Mesodermal cell (in vitro differentiated cells): ENCODE data around the gene AQP12B.

Source experiments
- H3K27ac ChIP-seq: 2 replicates; pipeline ENCODE4 v1.7.0; 2013; ENCODE audit warnings: mild to moderate bottlenecking, low read depth, low read length, moderate library complexity; ENCODE audit not compliant: severe bottlenecking
- H3K36me3 ChIP-seq: 2 replicates; pipeline ENCODE4 v1.7.1; 2013; ENCODE audit warnings: mild to moderate bottlenecking, low read length, moderate library complexity; ENCODE audit not compliant: control insufficient read depth, insufficient read depth
- H3K4me1 ChIP-seq: one replicate; pipeline ENCODE4 v1.7.1; 2013; ENCODE audit warnings: mild to moderate bottlenecking, low read length; ENCODE audit not compliant: insufficient read depth, control insufficient read depth, poor library complexity, severe bottlenecking
- H3K4me3 ChIP-seq: 2 replicates; pipeline ENCODE4 v1.7.0; 2013; ENCODE audit warnings: low read length, control low read depth, mild to moderate bottlenecking; ENCODE audit not compliant: insufficient read depth, poor library complexity, severe bottlenecking; ENCODE audit errors: extremely low read depth
- H3K9me3 ChIP-seq: 2 replicates; pipeline ENCODE4 v1.7.1; 2013; ENCODE audit warnings: mild to moderate bottlenecking, low read length, moderate library complexity; ENCODE audit not compliant: control insufficient read depth
- WGBS, 2 experiments: methylation state at CpG; one replicate each; pipeline ENCODE4 v1.1.5; 2013; ENCODE audit warnings: missing lambda C conversion rate in 2 of 2; ENCODE audit not compliant: insufficient coverage in 2 of 2; 5-methylcytosine and 5-hydroxymethylcytosine counted together

The AQP12B gene

DNA sequence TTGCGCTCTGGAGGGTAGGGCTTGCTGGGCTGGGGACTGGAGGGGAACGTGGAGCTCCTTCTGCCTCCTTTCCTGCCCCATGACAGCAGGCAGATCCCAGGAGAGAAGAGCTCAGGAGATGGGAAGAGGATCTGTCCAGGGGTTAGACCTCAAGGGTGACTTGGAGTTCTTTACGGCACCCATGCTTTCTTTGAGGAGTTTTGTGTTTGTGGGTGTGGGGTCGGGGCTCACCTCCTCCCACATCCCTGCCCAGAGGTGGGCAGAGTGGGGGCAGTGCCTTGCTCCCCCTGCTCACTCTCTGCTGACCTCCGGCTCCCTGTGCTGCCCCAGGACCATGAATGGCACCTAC lies 53.1 kb downstream of the AQP12B start:
- WGBS, 2 experiments = 83 to 87% methylated on average over 3 to 4 of the region's 5 CpGs
- H3K4me1 ChIP-seq = peaks cover 2% of the 10 kb centered on the region

DNA sequence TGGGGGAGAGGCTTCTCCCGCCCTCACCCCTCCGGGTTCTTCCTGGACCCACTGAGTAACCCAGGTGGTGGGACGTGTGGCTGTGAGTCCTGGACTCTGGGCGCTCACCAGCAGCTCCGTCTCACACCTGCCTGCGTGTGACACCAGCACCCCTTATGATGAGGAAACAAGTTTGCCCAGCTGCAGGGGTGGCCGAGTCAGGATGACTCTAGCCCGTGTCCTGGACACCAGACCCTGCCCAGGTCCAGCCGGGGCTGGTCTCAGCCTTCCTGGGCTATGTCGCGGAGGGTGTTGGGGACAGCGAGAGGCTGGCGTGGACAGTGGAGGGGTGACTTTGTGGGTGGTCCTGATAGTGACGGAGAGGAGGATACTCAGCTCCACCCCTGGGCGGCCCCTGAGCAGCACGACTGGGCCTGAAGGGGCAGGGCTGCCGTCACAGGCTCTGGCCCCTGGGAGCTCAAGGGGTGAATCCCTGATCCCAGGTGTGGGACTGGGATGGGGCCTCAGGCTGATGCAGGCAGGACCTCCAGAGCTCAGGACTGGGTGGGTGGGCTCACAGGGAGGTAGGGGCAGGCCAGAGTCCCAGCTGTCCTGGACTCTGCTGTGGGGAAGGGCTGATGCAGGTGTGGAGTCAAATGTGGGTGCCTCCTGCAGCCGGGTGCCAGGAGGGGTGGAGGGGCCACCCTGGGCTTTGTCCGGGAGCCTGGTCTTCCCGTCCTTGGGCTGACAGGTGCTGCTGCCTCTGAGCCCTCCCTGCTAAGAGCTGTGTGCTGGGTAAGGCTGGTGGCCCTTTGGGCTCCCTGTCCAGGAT lies 53.7 kb downstream of the AQP12B start:
- Histone ChIP-seq H3K4me1 (peaks cover 2% of the 10 kb centered on the region), H3K36me3 (no peaks in the 10 kb centered on the region), H3K4me3 (no peak overlapping the region), H3K27ac (no peak overlapping the region), H3K9me3 (peaks cover 21% of the 10 kb centered on the region)
- WGBS, 2 experiments = 71 to 77% methylated on average over 9 to 20 of the region's 20 CpGs

More for the DNA sequence above, 53.1 kb downstream of the AQP12B start:
- Histone ChIP-seq H3K4me3 (no peak overlapping the region), H3K9me3 (peaks cover 27% of the 10 kb centered on the region), H3K27ac (no peak overlapping the region), H3K36me3 (no peaks in the 10 kb centered on the region)

DNA sequence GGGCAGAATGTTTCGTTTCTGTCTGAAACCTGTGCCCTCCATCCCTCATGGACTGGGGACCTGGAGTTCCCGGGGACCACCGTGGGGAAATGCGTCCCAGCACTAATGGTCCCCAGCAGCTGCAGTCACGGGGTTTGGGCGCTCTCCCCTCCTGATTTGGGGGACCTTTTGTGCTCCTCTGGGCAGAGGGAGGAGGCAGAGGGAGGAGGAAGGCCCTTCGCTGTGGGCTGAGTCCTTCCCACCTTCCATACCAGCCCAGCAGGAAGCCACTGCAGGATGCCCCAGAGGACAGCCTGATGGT lies 54.2 kb downstream of the AQP12B start:
- Histone ChIP-seq H3K27ac (no peak overlapping the region), H3K4me1 (peaks cover 2% of the 10 kb centered on the region), H3K9me3 (peaks cover 16% of the 10 kb centered on the region), H3K4me3 (no peak overlapping the region), H3K36me3 (no peaks in the 10 kb centered on the region)
- 90 to 95% methylated on average over 2 to 6 of the region's 7 CpGs for WGBS, 2 experiments

DNA sequence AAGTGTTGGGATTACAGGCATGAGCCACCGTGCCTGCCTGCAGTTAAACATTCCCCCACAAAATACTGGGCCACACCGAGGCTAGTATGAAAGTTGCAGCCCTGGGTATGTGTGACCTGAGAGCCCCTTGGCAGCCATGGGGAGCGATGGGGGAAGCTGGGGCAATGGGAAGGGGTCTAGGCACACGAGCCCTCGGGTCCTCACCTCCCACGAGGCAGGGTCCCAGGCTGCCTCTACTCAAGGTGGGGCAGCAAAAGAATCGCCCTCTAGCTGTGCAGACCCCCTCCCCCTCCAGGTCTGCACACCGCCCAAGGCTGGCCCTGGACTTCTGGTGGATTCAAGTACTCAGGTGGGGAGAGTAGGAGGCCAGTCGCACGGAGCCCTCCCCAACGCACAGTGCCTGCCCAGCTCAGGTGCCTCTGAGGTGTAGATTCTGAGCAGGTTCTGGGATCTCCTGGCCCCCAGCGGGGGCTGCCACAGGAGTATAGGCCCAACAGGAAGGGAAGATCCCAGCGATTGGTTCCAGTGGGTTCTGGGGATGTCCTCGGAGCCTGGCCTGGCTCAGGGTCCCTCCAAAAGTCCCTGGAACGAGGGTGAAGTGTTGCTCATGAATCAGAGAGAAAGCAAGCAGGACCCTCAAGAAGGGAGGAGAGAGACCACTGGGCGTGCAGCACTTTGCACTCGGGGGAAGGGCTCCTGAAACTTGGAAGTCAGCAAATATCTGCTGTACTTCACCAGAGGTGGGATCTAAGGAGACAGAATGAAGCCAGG lies 54.8 kb downstream of the AQP12B start:
- Histone ChIP-seq H3K4me1 (peaks cover 2% of the 10 kb centered on the region), H3K27ac (no peak overlapping the region), H3K4me3 (no peak overlapping the region), H3K36me3 (no peaks in the 10 kb centered on the region), H3K9me3 (peaks cover 11% of the 10 kb centered on the region)
- 89 to 93% methylated on average over 11 to 13 of the region's 17 CpGs for WGBS, 2 experiments

DNA sequence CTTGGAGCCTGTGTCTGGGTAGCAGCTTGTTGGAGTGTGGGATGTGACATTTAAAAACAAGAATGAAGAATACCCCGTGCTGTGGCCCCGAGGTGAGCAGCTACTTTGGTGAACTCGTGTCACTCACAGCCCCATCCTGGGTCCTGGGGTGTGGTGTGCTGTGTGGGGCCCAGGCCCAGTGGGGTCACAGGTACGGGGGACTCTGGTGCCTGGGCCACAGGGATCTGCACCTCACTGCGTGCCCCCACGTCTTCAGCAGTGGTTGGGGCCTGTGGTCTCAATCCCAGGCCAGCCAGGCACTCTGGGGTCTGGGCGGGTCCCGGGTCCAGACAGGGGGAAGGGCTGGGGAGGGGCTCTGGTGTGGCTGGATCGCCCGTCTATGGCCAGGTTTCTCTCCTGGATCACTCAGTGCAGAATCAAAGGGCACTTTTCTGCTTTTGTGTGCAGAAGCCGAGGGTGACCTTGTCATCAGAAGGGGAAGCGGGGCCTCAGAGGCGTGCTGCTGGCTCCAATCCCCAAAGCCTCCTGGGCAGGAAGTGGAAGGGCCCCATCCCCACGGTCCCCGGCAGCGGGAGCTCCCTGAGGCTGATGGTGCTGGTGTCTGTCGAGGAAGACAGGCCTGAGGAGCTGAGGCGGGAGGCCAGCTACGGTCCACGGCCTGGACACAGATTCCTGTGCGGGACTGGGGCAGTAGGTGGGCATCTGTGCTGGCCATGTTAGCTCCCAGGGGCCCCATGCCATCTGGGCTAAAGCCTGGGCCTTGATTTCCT lies 56.0 kb downstream of the AQP12B start:
- 76 to 84% methylated on average over 17 to 21 of the region's 21 CpGs for WGBS, 2 experiments
- Histone ChIP-seq H3K9me3 (no peaks in the 10 kb centered on the region), H3K4me3 (no peak overlapping the region), H3K36me3 (no peaks in the 10 kb centered on the region), H3K4me1 (peaks cover 2% of the 10 kb centered on the region), H3K27ac (no peak overlapping the region)
